ENCODE data around the gene IPP. TPM values are rescaled to one million over a fixed set of nuclear protein-coding genes. Genes with fewer than 3 reads are reported as not detected.
"Not testable (repeated sequence)": the region's sequence is repeated elsewhere in the genome, so short reads cannot be mapped to it uniquely, and the experiment has no call there.

The IPP gene
- total RNA-seq, 1 donor from 2014 or later, result 16.1 TPM

DNA sequence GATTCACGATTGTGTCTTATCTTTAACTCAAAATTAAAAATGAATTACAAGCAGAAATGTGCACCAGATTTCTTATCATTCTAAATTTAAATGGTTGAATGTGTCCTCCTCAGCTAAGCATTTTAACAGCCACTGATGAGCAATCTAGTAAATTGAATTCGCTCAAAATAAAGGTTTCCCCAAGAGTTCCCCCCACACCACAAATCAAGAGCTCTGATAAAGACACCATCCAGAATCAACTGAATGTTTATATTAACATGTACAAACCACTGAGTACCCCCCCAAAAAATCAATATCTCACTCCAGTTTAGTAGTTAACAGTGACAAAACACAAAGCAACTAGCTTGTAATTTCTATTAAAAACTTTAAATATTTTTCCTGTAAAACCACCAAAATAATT is 66.1 kb downstream of the IPP start:
- no peaks in the 10 kb centered on the region for H3K36me3 ChIP-seq
- intact Hi-C loops (cut with DNase I), result no loop called here

DNA sequence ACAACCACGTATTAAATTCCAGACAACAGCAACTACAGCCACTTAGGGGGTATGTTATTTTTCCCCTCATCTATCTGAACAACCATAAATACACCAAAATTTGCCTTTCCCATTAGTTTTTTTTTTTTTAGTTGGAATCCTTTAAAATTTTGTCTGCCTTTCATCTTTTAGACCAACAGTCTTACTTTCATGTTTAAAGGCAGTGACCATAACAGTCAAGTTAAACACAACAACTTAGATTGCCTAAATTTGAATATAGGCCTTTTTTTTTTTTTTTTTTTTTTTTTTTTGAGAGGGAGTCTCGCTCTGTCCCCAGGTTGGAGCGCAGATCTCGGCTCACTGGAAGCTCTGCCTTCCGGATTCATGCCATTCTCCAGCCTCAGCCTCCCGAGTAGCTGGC is 67.5 kb downstream of the IPP start:
- intact Hi-C loops (cut with DNase I), result no loop called here
- H3K27ac ChIP-seq, result no peak overlapping the region
- peaks cover 72% of the 10 kb centered on the region for H3K4me1 ChIP-seq

More for the DNA sequence above, 66.1 kb downstream of the IPP start:
- Histone ChIP-seq H3K27ac (no peak overlapping the region), H3K27me3 (no peaks in the 10 kb centered on the region), H3K4me1 (peaks cover 66% of the 10 kb centered on the region), H3K4me3 (peak overlapping the region; percentile 74), H3K9me3 (no peaks in the 10 kb centered on the region)
- TF ChIP-seq, protein P1, sequence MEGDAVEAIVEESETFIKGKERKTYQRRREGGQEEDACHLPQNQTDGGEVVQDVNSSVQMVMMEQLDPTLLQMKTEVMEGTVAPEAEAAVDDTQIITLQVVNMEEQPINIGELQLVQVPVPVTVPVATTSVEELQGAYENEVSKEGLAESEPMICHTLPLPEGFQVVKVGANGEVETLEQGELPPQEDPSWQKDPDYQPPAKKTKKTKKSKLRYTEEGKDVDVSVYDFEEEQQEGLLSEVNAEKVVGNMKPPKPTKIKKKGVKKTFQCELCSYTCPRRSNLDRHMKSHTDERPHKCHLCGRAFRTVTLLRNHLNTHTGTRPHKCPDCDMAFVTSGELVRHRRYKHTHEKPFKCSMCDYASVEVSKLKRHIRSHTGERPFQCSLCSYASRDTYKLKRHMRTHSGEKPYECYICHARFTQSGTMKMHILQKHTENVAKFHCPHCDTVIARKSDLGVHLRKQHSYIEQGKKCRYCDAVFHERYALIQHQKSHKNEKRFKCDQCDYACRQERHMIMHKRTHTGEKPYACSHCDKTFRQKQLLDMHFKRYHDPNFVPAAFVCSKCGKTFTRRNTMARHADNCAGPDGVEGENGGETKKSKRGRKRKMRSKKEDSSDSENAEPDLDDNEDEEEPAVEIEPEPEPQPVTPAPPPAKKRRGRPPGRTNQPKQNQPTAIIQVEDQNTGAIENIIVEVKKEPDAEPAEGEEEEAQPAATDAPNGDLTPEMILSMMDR (IDR thresholded peaks at IDR 0.05), result no peak
- DNase-seq (no peak), ATAC-seq (no peak)

DNA sequence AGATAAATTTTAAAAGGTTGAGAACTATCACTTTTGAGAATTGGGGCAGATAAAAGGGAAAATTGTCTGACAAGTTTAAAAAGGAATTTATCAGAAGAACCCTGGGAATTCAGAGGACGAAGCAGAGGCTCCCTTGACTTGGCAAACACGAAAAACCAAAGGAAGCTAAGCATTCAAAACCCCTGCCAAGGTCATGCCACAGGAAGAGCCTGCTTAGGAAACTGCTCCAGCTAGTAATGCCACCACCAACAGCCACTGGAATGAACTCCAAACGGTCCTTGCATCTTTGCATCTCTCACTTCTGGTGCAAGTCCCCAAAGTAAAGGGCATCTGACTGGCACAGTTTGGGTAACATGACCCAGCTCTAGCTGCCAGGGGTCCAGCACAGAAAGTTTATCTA is 71.3 kb downstream of the IPP start:
- H3K4me3 ChIP-seq, result no peak overlapping the region
- peaks cover 87% of the 10 kb centered on the region for H3K4me1 ChIP-seq
- no peaks in the 10 kb centered on the region for H3K9me3 ChIP-seq
- no peak for DNase-seq
- TF ChIP-seq, protein P1 (IDR thresholded peaks at IDR 0.05), result no peak
- ATAC-seq, result no peak
- H3K27me3 ChIP-seq, result no peaks in the 10 kb centered on the region
- no peak overlapping the region for H3K27ac ChIP-seq
- intact Hi-C loops (cut with DNase I), result no loop called here
- H3K36me3 ChIP-seq, result no peaks in the 10 kb centered on the region

More for the DNA sequence above, 67.5 kb downstream of the IPP start:
- DNase-seq (no peak), ATAC-seq (no peak)
- Histone ChIP-seq H3K9me3 (no peaks in the 10 kb centered on the region), H3K36me3 (no peaks in the 10 kb centered on the region), H3K27me3 (no peaks in the 10 kb centered on the region), H3K4me3 (no peak overlapping the region)
- TF ChIP-seq, protein P1 (IDR thresholded peaks at IDR 0.05), result no peak

DNA sequence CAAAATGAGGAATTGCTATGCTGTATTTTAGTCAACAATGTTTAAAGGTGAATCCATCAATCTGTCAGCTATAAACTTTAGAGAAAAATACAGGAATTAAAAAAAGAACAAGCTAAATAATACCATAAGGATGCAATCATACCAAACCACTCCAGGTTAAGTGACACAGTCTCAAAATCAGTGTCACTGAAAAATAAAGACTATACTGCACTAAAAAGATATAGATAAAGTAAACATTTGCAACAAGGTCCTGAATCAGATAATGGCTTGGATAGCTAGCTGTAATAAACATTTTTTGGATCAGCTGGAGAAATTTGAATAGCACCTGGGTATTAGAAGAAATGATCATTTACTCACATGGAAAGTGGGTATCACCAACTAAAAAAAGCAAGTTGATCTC is 72.0 kb downstream of the IPP start:
- no peak overlapping the region for H3K4me3 ChIP-seq
- no peaks in the 10 kb centered on the region for H3K27me3 ChIP-seq
- TF ChIP-seq, protein P1 (IDR thresholded peaks at IDR 0.05), result no peak
- H3K9me3 ChIP-seq, result no peaks in the 10 kb centered on the region
- H3K36me3 ChIP-seq, result no peaks in the 10 kb centered on the region
- DNase-seq (no peak), ATAC-seq (no peak)
- H3K4me1 ChIP-seq, result peaks cover 85% of the 10 kb centered on the region
- intact Hi-C loops (cut with DNase I), result no loop called here
- no peak overlapping the region for H3K27ac ChIP-seq

DNA sequence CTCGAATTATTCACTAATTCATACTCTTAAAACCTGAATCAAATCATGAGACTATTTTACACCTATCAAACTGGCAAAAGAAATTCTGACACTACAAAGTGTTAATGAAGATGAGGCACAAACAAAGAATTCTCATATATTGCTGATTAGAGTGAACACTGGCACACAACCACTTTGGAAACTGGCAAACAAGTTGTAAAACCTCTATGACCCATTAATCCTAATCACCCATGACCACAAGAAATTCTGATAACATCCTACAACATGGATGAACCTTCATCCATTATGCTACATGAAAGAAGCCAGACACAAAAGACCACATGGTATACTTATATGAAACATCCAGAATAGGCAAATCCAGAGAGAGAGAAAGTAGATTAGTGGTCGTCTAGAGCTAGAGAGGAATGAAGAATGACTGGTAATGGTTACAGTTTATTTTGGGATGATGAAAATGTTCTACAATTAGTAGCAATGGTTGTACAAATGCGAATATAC is 72.7 kb downstream of the IPP start:
- H3K4me1 ChIP-seq, result peaks cover 78% of the 10 kb centered on the region
- H3K4me3 ChIP-seq, result no peak overlapping the region
- no peak for ATAC-seq
- DNase-seq, result no peak
- H3K27me3 ChIP-seq, result no peaks in the 10 kb centered on the region
- H3K9me3 ChIP-seq, result no peaks in the 10 kb centered on the region
- H3K36me3 ChIP-seq, result no peaks in the 10 kb centered on the region
- intact Hi-C loops (cut with DNase I), result no loop called here
- no peak overlapping the region for H3K27ac ChIP-seq
- TF ChIP-seq, protein P1 (IDR thresholded peaks at IDR 0.05), result no peak

DNA sequence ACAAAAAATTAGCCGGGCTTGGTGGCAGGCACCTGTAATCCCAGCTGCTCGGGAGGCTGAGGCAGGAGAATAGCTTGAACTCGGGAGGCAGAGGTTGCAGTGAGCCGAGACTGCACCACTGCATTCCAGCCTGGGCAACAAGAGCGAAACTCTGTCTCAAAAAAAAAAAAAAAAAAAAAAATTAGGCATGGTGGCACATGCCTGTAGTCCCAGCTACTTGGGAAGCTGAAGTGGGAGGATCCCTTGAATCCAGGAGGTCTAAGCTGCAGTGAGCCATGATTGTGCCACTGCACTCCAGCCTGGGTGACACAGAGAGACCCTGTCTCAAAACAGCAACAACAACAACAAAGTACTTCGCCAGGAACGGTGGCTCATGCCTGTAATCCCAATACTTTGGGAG is 73.9 kb downstream of the IPP start:
- not testable (repeated sequence) for H3K4me3 ChIP-seq, DNase-seq, H3K27ac ChIP-seq

More for the DNA sequence above, 73.9 kb downstream of the IPP start:
- ATAC-seq; H3K27me3 ChIP-seq; intact Hi-C loops (cut with DNase I); H3K9me3 ChIP-seq; H3K36me3 ChIP-seq: not testable (repeated sequence)
- H3K4me1 ChIP-seq, result peaks cover 66% of the 10 kb centered on the region

All from upper lobe of right lung (tissue), 1 donor.